ENCODE data around the gene MKLN1. TPM values are rescaled to one million over a fixed set of nuclear protein-coding genes. Genes with fewer than 3 reads are reported as not detected.

The MKLN1 gene
- total and polyA plus RNA-seq, 2 experiments from 2014 or later, result 33.8 to 59.3 TPM

- Histone ChIP-seq H3K9me2 (replicated peaks; ENCODE audit: insufficient read depth) (no peaks in the 10 kb centered on the region), H2AFZ (no peak overlapping the region), H4K20me1 (ENCODE audit: insufficient read depth, poor library complexity, severe bottlenecking) (peaks cover 15% of the 10 kb centered on the region), H3K27me3 (no peaks in the 10 kb centered on the region), H3K36me3 (replicated peaks; ENCODE audit: insufficient read depth, low read depth) (no peaks in the 10 kb centered on the region), H3K27ac (no peak overlapping the region), H3K79me2 (peaks cover 92% of the 10 kb centered on the region), H3K4me3 (no peak overlapping the region), H3K4me1 (ENCODE audit: insufficient read depth) (no peaks in the 10 kb centered on the region), H3K4me2 (no peak overlapping the region), H3K9me3 (ENCODE audit: low read depth) (no peaks in the 10 kb centered on the region)
- DNase-seq (ENCODE audit: low spot score), result no peak
- WGBS (ENCODE audit: low lambda C conversion rate, missing lambda C conversion rate), result 85% methylated on average over 2 of the region's 2 CpGs
- TF ChIP-seq EZH2phosphoT487 (IDR thresholded peaks at IDR 0.05; ENCODE audit: low read depth, severe bottlenecking, unreplicated experiment) (no peak), EZH2 (IDR thresholded peaks at IDR 0.05; ENCODE audit: borderline replicate concordance) (no peak), CTCF (IDR thresholded peaks at IDR 0.05; ENCODE audit: poor library complexity) (no peak)
Observed at GRCh38 chr7:131384286-131384635, 56.6 kb downstream of the MKLN1 start.

GRCh38 chr7:131385039-131385605, 57.4 kb downstream of the MKLN1 start:
- no peak for DNase-seq (ENCODE audit: low spot score)
- Histone ChIP-seq H4K20me1 (ENCODE audit: insufficient read depth, poor library complexity, severe bottlenecking) (peaks cover 15% of the 10 kb centered on the region), H3K79me2 (peaks cover 83% of the 10 kb centered on the region), H3K4me1 (ENCODE audit: insufficient read depth) (no peaks in the 10 kb centered on the region), H3K4me3 (no peak overlapping the region), H3K27me3 (no peaks in the 10 kb centered on the region), H3K27ac (no peak overlapping the region), H3K36me3 (replicated peaks; ENCODE audit: insufficient read depth, low read depth) (no peaks in the 10 kb centered on the region), H3K9me2 (replicated peaks; ENCODE audit: insufficient read depth) (no peaks in the 10 kb centered on the region), H3K9me3 (ENCODE audit: low read depth) (no peaks in the 10 kb centered on the region), H3K4me2 (no peak overlapping the region), H2AFZ (no peak overlapping the region)
- 90% methylated on average over 8 of the region's 8 CpGs for WGBS (ENCODE audit: low lambda C conversion rate, missing lambda C conversion rate)
- TF ChIP-seq EZH2phosphoT487 (IDR thresholded peaks at IDR 0.05; ENCODE audit: low read depth, severe bottlenecking, unreplicated experiment) (no peak), CTCF (IDR thresholded peaks at IDR 0.05; ENCODE audit: poor library complexity) (no peak), EZH2 (IDR thresholded peaks at IDR 0.05; ENCODE audit: borderline replicate concordance) (no peak)

GRCh38 chr7:131388126-131388525, 60.5 kb downstream of the MKLN1 start:
- Histone ChIP-seq H2AFZ (no peak overlapping the region), H3K4me2 (no peak overlapping the region), H3K36me3 (replicated peaks; ENCODE audit: insufficient read depth, low read depth) (no peaks in the 10 kb centered on the region), H3K27me3 (no peaks in the 10 kb centered on the region), H3K27ac (no peak overlapping the region), H4K20me1 (ENCODE audit: insufficient read depth, poor library complexity, severe bottlenecking) (peaks cover 18% of the 10 kb centered on the region), H3K9me3 (ENCODE audit: low read depth) (no peaks in the 10 kb centered on the region), H3K4me1 (ENCODE audit: insufficient read depth) (peaks cover 8% of the 10 kb centered on the region), H3K9me2 (replicated peaks; ENCODE audit: insufficient read depth) (no peaks in the 10 kb centered on the region), H3K4me3 (no peak overlapping the region), H3K79me2 (peaks cover 68% of the 10 kb centered on the region)
- TF ChIP-seq EZH2 (IDR thresholded peaks at IDR 0.05; ENCODE audit: borderline replicate concordance) (no peak), EZH2phosphoT487 (IDR thresholded peaks at IDR 0.05; ENCODE audit: low read depth, severe bottlenecking, unreplicated experiment) (no peak), CTCF (IDR thresholded peaks at IDR 0.05; ENCODE audit: poor library complexity) (no peak)
- no peak for DNase-seq (ENCODE audit: low spot score)
- WGBS (ENCODE audit: low lambda C conversion rate, missing lambda C conversion rate), result 97% methylated on average over 1 of the region's 1 CpG
